ENCODE results near the gene M1AP.

The M1AP gene

DNA sequence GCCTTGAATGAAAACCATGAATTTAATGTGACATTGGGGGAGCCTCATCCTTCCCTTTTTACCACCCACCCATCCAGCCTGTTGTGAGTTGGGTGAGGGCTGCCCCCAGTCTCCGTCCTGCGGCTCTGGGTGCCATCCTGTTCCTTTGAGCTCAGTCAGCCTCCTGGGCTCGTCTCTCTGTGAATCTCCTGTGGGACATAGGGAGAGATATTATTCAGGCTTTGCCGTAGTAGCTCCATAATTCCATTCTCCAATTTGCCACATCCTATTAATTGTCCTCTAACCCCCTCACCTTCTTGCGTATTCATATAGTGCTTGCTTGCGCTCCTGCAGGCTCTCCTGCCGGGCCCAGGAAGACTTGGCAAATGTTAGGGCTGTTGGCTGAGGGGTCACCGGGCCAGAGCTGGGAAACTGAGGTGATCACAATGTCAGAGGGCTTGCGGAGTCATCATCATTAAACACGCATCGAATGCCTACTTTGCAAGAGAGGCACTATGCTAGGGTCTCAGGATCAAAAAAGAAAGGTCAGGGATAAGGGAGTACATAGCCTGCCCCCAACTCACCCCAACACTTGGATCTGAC lies 121.4 kb downstream of the M1AP start:
- H3K4me3 Mint-ChIP-seq: no peak overlapping the region
- H3K9me3 Mint-ChIP-seq: no peaks in the 10 kb centered on the region
- peaks cover 45% of the 10 kb centered on the region for H3K36me3 Mint-ChIP-seq (ENCODE audit: low read depth)

DNA sequence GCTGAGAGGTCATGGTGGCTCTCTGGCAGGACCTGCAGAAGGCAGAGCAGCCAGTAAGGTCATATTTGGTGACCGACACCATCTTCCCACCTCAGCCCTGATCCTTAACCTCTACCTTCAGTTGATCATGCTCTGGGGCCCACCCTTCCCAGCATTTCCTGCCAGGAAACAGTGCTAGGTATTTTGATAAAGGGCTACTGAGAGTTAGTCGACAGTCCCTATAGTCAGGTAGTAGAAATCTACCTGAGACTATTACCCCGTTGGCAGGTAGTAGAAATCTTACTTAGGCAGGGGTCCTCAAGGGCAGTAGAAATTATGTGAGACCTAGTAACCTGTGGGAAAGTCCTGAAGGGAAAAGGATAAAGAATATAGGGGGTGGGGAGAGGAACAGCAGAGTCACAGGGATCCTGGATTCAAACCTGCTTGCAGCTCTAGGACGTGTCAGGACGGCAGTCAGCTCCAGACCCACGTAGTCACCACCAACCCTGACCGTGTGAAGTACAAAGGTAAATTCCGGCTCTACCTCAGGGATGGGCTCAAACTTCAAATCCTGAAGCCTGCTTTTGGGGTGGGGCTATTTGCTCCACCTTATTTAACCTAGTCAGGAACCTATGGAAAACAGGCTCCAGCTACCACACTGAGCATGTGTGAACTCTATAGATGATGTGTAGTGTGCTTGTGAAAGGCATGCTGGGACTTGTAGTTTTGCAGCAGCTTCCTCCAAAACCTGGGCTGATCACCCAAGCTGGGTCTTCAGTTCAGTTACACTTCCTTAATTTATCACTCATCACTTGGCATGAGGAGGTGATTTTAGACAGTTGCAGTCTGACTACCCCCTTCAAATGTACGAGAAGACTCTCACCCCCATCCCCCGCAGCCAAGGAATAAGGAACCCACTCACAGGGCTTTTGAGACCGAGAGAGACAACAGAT lies 122.1 kb downstream of the M1AP start, which contains the start of gene DQX1:
Gene DQX1, minus strand, starts transcription at position 515 of the 932 bp plus-strand sequence. Its CDS starts 502 bp downstream, at position 13.
- H3K27ac Mint-ChIP-seq: peak within 1 kb of the TSS; percentile 34
- no peaks in the 10 kb centered on the region for H3K9me3 Mint-ChIP-seq
- ATAC-seq: no peak
- H3K27me3 Mint-ChIP-seq: peaks cover 4% of the 10 kb centered on the region
- H3K36me3 Mint-ChIP-seq (ENCODE audit: low read depth): peaks cover 38% of the 10 kb centered on the region
- no peak for DNase-seq
- no peak within 1 kb of the TSS for H3K4me3 Mint-ChIP-seq
- peaks cover 30% of the 10 kb centered on the region for H3K4me1 Mint-ChIP-seq

More for the DNA sequence above, 121.4 kb downstream of the M1AP start:
- Mint-ChIP-seq H3K4me1 (peaks cover 38% of the 10 kb centered on the region), H3K27ac (peak overlapping the region; percentile 34), H3K27me3 (peaks cover 2% of the 10 kb centered on the region)
- ATAC-seq (no peak), DNase-seq (no peak)

DNA sequence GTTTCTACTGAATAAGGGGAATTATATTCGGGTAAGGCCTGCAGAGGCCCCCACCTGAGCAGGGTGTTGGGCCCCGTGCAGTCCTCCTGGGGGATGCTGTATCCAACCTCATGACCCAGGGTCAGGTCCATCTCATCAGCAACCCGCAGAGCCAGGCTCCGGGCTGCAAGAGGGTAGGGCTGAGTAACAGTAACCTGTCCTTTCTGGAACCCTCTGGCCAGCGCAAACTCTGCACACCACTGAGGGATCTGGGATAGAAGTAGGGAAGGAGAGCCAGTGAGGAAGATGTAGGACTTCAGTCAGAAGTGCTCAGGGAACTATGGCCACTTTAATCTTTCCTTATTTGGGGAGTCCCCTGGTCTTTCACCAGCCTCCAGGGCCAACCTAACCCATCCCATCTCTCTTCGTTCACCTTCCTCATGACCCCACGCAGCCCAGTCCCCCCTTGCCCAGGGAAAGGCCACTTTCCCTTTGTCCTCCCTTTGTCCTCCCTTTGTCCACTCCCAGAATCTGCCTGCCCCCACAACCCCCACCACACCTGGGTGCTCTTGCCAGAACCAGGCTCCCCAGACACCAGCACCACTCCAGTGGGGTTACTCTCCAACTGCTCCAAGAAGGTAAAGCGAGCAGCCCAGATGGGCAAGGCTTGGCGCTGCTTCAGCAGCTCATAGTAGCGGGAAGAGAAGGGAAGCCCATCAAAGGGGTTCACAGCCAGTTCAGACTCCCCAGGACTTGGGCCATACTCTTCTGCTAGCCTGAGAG lies 123.0 kb downstream of the M1AP start:
- ATAC-seq (no peak), DNase-seq (no peak)
- Mint-ChIP-seq H3K27me3 (peaks cover 7% of the 10 kb centered on the region), H3K4me3 (no peak overlapping the region), H3K4me1 (peaks cover 27% of the 10 kb centered on the region), H3K9me3 (no peaks in the 10 kb centered on the region), H3K36me3 (ENCODE audit: low read depth) (peaks cover 36% of the 10 kb centered on the region), H3K27ac (no peak overlapping the region)

DNA sequence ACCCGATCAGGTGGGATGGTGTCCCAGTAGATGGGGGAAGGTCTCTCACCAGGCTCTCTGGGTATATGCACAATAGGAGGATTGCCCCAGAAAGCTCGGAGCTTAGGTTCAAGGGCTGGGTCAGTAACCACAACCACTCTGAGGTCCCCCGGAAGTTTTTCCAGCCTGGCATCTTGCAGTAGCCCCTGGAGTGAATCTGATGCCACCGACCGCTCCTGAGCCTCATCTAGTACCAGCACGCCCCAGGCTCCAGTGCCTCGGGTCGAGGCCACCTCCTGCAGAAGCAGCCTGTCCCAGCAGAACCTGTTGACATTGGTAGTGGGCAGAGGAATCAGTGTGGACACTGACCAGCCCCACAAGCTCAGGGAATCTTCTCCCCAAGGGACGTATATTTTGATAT lies 124.1 kb downstream of the M1AP start:
- H3K27me3 Mint-ChIP-seq: peaks cover 15% of the 10 kb centered on the region
- peaks cover 34% of the 10 kb centered on the region for H3K36me3 Mint-ChIP-seq (ENCODE audit: low read depth)
- no peak overlapping the region for H3K27ac Mint-ChIP-seq
- no peaks in the 10 kb centered on the region for H3K9me3 Mint-ChIP-seq
- ATAC-seq (no peak), DNase-seq (no peak)
- peaks cover 27% of the 10 kb centered on the region for H3K4me1 Mint-ChIP-seq
- no peak overlapping the region for H3K4me3 Mint-ChIP-seq

DNA sequence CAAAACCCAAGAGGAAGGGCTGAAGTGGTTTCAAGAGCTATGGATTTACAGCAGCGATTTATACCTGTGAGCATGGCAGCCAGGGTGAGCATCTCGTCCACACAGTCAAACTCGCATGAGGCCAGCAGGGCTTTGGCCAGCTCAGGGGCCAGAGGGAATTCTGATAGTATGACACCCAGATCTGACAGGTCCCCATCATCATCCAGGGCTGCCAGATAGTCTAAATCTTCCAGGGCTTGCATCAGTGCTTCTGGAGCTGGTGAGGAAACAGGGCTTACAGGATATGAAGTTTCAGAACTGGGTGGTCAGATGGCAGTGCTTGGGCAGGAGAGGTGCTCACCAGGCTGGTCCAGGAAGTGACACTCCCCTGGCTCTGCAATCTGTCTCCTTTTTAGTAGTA lies 125.6 kb downstream of the M1AP start:
- Mint-ChIP-seq H3K9me3 (no peaks in the 10 kb centered on the region), H3K36me3 (ENCODE audit: low read depth) (peaks cover 19% of the 10 kb centered on the region), H3K27me3 (peaks cover 29% of the 10 kb centered on the region), H3K4me3 (no peak overlapping the region), H3K27ac (no peak overlapping the region), H3K4me1 (peaks cover 14% of the 10 kb centered on the region)
- DNase-seq (no peak), ATAC-seq (no peak)

DNA sequence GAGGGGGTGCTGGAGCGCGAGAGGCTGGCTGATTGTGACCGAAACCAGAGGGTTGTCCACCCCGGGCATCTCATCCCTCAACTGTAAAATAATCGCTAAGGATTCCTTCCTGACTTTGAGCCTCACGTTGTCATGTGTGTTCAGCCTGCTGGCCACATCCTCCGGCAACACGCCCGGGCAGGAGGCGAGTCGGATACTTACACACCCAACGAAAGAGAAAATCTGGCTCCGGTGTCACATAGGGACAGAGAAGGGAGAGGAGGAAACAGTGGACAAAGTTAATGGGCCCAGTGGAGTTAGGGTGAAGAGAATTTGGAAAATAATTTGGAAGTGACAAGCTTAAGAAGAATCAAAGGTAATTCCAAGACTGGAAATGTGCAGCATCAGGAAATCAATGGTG lies 131.5 kb downstream of the M1AP start:
- Mint-ChIP-seq H3K27me3 (peaks cover 73% of the 10 kb centered on the region), H3K9me3 (no peaks in the 10 kb centered on the region), H3K27ac (no peak overlapping the region), H3K36me3 (ENCODE audit: low read depth) (peaks cover 8% of the 10 kb centered on the region), H3K4me3 (peak overlapping the region; percentile 51), H3K4me1 (peaks cover 20% of the 10 kb centered on the region)
- ATAC-seq (no peak), DNase-seq (no peak)

DNA sequence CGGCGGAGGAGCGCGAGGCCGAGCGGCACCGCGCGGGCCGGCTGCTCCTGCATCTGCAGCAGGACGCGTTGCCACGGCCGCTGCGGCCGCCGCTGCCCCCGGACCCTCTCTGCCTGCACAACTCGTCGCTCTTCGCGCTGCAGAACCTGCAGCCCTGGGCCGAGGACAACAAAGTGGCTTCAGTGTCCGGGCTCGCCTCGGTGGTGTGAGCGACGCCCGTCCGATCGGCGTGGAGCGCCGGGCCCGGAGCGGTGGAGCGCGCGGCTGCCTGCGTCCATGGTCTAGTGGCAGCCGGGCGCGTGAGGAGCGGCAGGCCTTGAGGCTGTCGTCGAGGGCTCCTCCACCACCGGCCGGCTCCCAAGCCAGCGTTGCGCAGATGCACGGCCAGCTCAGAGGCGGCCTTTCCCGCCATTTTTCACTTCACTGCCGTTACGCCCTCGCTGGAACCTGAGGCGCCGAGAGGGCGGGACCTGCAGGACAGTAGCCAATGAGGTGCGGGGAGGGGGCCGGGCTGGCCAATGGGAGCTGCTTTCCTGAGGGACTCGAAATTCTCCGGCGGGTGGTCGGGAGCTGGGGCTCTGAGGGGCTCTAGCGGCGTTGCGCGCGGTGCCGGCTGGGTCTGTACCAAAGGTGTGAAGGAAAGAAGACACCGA lies 132.0 kb downstream of the M1AP start:
- peaks cover 20% of the 10 kb centered on the region for H3K4me1 Mint-ChIP-seq
- H3K9me3 Mint-ChIP-seq: no peaks in the 10 kb centered on the region
- peaks cover 78% of the 10 kb centered on the region for H3K27me3 Mint-ChIP-seq
- ATAC-seq (peak; percentile 59), DNase-seq (peak; percentile 73)
- H3K36me3 Mint-ChIP-seq (ENCODE audit: low read depth): peaks cover 8% of the 10 kb centered on the region
- H3K4me3 Mint-ChIP-seq: peak overlapping the region; percentile 51
- no peak overlapping the region for H3K27ac Mint-ChIP-seq

DNA sequence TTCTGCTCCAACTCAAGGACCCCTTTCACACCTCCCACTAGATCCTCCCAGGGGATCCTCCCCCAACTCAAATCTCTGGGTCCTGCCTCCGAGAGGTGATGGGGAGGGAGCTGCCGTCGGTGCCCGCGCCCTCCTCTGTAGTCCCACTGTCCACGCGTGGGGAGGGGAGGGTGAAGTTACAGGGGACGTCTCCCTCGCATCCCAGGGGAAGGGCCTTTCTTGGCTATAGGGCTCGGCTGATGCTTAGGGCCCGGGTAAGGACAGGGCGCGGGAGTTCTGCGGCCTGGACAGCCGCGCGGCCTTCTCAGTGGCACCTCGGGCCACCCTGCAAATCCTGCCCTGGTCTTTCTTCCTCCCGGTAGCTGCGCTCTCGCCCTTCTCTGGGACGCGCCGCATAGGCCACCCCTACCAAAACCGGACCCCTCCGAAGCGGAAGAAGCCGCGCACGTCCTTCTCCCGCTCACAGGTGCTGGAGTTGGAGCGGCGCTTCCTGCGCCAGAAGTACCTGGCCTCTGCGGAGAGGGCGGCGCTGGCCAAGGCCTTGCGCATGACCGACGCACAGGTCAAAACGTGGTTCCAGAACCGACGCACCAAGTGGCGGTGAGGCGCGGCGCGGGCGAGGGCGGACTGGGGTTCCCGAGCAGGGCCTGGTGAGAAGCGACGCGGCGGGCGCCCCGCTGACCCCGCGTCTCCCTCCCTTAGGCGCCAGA lies 132.7 kb downstream of the M1AP start:
- H3K9me3 Mint-ChIP-seq: no peaks in the 10 kb centered on the region
- peaks cover 23% of the 10 kb centered on the region for H3K4me1 Mint-ChIP-seq
- H3K4me3 Mint-ChIP-seq: peak overlapping the region; percentile 59
- H3K27me3 Mint-ChIP-seq: peaks cover 82% of the 10 kb centered on the region
- ATAC-seq (no peak), DNase-seq (peak; percentile 20)
- peaks cover 8% of the 10 kb centered on the region for H3K36me3 Mint-ChIP-seq (ENCODE audit: low read depth)
- no peak overlapping the region for H3K27ac Mint-ChIP-seq

DNA sequence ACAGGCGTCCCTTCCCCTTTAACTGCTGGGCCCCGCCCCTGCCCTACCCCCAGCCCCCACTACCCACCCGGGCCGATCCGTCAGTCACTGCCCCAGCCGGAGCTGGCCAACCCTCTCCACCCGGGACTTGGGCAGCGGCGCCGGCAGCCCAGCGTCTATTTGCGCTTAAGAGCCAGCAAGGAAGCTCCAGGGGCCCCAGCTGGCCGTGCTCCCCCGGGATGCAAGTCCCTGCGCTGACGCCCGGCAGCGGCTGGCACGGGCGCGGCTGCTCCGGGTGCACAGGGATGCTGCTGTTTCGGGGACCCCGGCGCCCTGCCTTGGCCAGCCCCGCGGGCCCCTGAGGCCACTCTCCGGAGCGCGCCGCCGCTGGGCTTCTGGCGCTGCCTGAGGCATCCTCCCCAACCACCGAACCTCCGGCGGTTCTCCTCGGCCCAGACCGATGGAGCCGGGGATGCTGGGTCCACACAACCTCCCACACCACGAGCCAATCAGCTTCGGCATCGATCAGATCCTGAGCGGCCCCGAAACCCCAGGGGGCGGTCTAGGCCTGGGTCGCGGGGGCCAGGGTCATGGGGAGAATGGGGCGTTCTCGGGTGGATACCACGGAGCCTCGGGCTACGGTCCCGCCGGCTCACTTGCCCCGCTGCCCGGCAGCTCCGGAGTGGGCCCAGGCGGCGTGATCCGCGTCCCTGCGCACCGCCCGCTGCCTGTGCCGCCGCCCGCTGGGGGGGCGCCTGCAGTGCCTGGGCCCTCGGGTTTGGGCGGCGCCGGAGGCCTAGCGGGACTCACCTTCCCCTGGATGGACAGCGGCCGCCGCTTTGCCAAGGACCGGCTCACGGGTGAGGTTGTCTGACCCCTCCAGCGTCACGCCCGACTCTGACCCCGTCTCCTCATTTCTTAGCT lies 133.5 kb downstream of the M1AP start, which contains the start of gene TLX2:
Gene TLX2, plus strand, starts transcription at position 83 of the 903 bp plus-strand sequence. Its CDS starts 357 bp downstream, at position 440.
- Mint-ChIP-seq H3K4me3 (peak within 1 kb of the TSS; percentile 59), H3K9me3 (no peaks in the 10 kb centered on the region), H3K36me3 (ENCODE audit: low read depth) (peaks cover 8% of the 10 kb centered on the region), H3K27me3 (peaks cover 79% of the 10 kb centered on the region), H3K4me1 (peaks cover 24% of the 10 kb centered on the region), H3K27ac (no peak within 1 kb of the TSS)
- DNase-seq (no peak), ATAC-seq (peak; percentile 13)

DNA sequence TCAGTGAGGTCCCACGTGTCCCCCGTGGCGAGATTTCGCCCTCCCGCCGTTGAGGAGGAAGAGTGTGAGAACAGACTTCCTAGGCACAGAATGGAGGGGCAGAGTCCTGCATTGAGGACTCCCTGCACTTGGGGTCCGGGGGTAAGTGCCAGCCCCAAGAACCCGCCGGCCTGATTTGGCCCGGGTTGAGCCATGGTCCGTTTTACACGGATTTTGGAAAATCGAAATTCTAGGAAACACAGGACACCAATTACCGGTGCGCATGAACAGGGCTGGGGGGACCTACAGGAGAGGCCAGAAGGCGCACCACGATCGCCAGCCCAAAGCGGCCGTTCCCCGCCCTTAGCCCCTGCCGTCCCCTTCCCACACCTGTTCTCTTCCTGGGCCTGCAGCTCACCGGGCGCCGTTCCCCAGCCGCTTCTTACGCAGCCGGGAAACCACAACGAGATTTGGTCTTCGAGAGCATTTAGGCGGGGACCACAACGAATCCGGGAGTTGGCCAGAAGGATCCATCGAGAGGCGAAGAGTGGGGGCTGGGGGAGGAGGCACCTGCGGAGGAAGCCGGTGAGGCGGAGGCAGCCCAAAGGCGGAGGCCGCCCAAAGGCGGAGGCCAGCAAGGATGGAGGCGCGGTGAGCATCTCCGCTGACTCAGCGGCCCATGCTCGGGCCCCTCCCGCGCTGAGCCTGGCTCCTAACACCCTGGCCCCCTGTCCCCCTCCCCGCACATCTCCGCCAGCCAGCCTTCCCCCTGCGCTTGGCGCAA lies 134.3 kb downstream of the M1AP start:
- ATAC-seq: peak; percentile 7
- H3K4me1 Mint-ChIP-seq: peaks cover 24% of the 10 kb centered on the region
- H3K9me3 Mint-ChIP-seq: no peaks in the 10 kb centered on the region
- H3K27ac Mint-ChIP-seq: no peak overlapping the region
- peak; percentile 26 for DNase-seq
- no peak overlapping the region for H3K4me3 Mint-ChIP-seq
- H3K36me3 Mint-ChIP-seq (ENCODE audit: low read depth): peaks cover 8% of the 10 kb centered on the region
- H3K27me3 Mint-ChIP-seq: peaks cover 76% of the 10 kb centered on the region

DNA sequence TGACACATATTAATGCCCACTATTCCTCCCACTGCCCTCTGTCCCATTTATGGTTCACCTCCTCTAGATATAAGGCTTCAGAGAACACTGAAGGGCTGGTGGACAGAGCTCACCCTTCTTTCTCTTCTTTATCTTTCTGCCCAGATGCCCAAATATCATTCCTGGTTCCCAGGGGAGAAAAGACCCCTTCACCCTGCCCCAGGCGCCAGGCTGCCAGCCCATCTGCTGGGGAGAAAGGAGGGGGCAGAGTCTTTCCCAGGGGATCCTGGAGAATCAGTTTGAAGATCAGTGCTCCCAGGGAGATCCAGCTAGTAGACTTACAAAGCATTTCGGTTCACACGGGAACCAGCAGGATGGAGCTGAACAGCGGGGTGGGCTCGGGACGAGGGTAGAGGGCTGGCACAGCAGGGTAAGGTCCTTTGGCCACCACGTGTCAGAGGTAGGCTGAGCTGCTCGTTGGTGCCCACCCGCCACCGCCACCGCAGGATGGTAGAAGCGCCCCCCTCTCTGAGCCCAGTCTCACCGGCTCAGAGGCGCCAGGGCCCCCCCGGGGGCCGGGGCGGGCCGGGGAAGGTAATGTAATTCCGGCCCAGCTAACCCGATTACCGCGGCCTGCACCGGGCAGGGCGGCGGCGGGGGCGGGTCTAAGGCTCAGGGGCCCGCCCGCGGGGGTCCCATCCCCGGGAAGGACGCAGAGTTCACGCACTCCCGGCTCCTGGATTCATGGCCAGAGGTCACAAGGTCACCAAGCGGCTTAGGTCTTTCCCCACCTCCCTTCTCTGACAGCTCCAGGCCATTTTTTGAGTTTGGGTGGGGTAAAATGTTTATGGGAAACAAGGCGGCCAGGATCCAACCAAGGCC lies 135.2 kb downstream of the M1AP start:
- peaks cover 8% of the 10 kb centered on the region for H3K36me3 Mint-ChIP-seq (ENCODE audit: low read depth)
- DNase-seq (no peak), ATAC-seq (no peak)
- no peak overlapping the region for H3K27ac Mint-ChIP-seq
- peaks cover 69% of the 10 kb centered on the region for H3K27me3 Mint-ChIP-seq
- H3K9me3 Mint-ChIP-seq: no peaks in the 10 kb centered on the region
- no peak overlapping the region for H3K4me3 Mint-ChIP-seq
- H3K4me1 Mint-ChIP-seq: peaks cover 31% of the 10 kb centered on the region
